Coronary artery (tissue), 2 donors: ENCODE results near the gene GPR62.

ENCODE experiments used
- DNase-seq: peaks from one replicate; pipeline ENCODE4 v3.0.0-alpha.2; 2017; ENCODE audit warnings: low spot score
- H3K27ac ChIP-seq, 2 donors: fragments of 200-600 bp; sonication (generic); one replicate each; pipeline ENCODE4 v1.5.1; 2016 to 2019
- H3K4me3 ChIP-seq: fragments of 200-600 bp; sonication (generic); 2 replicates; pipeline ENCODE4 v1.5.1; 2016; ENCODE audit warnings: mild to moderate bottlenecking, moderate library complexity
- TF ChIP-seq, protein P1 (sequence below): fragments of 200-600 bp; sonication (generic); IDR thresholded peaks from one replicate; pipeline ENCODE4 v1.5.1; 2019; ENCODE audit warnings: antibody characterized with exemption

GPR62 gene

DNA sequence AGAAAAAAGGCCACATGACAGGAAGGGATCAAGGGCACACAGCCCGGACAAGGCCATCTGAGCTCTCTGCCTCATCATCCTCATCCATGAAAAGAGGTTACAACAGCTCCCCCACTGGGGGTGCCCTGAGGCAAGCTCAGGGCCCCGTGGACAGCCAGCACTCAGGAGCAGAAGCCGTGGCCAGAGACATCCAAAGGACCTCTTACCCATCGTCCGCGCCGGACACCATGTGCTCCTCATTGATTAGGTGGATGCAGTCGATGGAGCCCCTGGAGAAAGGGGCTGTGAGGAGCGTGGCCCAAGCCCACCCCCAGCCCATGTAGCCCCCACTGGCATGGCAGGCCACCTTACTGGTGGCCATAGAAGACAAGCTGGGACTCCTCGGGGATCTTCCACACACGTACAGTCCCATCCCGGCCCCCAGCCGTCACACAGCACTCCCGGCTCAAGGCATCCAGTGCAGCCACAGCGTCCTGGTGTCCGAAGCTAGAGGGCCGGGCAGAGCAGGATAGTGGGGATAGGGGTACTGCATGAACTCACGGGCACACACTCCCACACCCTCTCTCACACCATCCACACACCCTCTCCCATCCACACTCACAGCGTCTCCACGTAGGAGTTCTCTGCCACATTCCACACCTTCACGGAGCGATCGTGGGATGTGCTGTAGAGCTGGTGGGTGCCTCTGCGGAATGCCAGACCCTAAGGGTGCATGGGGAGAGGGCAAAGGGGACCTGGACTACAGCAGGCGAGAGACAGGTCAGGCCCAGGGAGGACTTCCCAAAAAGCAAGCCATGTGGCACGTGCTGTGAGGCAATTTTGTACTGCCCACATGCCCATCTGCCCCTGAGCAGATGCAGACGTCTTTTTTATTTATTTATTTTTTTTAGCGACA is 19.9 kb upstream of the GPR62 start:
- TF ChIP-seq, protein P1, sequence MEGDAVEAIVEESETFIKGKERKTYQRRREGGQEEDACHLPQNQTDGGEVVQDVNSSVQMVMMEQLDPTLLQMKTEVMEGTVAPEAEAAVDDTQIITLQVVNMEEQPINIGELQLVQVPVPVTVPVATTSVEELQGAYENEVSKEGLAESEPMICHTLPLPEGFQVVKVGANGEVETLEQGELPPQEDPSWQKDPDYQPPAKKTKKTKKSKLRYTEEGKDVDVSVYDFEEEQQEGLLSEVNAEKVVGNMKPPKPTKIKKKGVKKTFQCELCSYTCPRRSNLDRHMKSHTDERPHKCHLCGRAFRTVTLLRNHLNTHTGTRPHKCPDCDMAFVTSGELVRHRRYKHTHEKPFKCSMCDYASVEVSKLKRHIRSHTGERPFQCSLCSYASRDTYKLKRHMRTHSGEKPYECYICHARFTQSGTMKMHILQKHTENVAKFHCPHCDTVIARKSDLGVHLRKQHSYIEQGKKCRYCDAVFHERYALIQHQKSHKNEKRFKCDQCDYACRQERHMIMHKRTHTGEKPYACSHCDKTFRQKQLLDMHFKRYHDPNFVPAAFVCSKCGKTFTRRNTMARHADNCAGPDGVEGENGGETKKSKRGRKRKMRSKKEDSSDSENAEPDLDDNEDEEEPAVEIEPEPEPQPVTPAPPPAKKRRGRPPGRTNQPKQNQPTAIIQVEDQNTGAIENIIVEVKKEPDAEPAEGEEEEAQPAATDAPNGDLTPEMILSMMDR: no peak
- Histone ChIP-seq H3K27ac (no peak overlapping the region), H3K4me3 (no peak overlapping the region)
- no peak for DNase-seq

DNA sequence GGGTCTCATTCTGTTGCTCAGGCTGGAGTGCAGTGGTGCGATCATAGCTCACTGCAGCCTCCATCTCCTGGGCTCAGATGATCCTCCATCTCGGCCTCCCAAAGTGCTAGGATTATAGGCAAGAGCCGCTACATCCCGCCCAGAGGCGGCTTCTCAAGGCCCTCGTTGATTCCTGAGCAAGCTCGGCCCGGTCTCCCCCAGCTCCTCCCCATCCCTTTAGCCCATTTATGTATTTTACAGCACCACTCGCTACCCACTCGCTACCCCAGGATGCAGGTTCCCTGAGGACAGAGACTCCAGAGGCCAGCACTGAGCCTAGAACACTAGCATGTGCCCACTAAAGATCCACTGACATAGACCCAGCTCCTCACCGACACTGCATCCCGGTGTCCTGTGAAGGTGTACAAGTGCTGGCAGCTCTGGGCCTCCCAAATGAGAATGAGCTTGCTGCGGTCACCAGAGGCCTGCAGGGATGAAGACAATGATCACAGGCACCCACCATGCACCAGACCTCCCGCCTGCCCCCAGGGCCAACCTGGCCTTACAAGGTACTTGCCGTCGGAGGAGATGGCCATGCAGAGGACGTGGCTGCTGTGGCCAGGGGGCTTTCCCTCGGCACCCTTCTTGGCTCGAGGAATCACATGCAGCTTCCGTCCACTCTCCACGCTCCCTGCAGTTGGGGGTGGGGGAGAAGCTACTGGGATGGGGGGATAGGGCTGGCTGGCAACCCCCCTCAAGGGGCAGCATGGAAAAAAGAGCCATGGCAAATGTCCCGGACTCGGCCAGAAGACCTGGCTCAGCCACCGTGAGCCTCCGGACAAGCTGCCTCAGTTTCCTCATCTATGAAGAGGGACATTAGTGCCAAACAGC is 19.1 kb upstream of the GPR62 start:
- Histone ChIP-seq H3K4me3 (no peak overlapping the region), H3K27ac (no peak overlapping the region)
- TF ChIP-seq, protein P1: no peak
- no peak for DNase-seq

DNA sequence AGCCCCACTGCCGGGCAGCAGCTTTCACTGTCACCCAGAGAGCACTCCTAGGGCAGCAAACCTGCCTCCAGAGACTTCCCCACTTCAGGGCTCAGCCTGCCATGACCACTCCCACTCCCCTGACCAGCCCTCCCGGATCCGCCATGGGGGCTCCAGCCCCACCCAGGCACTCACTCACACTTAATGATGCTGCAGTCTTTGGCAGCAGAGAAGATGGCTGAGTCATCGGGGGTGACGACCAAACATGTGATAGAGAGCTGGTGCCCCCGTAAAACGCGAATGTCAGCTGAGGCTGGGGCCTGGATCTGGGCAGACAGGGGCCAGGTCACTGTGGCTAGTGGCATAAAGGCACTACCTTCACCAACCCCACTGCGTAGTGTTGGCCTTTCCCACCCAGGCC is 18.2 kb upstream of the GPR62 start:
- H3K4me3 ChIP-seq: no peak overlapping the region
- no peak for DNase-seq
- no peak overlapping the region for H3K27ac ChIP-seq
- TF ChIP-seq, protein P1: no peak

DNA sequence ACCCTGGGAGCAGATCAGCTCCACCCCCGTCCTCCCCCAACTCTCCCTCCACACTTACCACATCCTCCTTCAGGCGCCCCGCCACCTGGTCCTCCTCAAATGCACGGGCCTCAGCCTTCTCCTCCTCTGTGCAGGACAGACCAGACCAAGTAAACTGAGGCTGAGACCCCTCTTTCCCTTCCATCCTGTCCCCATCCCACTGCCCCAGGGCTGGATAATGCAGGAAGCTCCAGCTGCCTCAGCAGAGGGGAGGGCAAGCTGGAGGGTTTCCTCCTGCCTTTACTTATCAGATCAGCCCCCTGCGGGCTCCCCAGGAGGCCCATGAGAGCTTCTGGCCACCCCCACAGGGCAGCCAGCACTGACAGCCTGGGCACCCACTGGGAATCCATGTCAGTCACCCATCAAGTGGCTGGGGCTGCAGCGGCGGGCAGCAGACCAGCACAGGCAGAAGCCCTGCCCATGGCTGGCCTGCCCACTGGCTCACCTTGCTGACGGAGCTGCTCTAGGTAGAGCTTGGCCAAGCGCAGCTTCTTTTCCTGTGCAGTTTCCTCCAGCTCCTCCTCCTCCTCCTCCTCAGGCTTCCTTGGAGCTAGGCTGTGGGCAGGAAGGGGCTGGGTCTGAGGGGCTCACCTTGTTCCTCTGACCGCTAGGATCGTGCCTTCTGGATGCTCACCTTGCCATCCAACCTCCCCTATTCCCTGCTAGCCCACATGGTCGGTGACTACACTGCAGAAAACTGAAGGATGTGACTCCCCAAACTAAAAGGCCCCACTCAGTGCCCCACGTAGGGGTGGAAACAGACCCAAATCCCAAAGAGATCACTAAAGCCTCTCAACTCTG is 17.4 kb upstream of the GPR62 start:
- TF ChIP-seq, protein P1: no peak
- peak; percentile 64 for DNase-seq
- Histone ChIP-seq H3K4me3 (no peak overlapping the region), H3K27ac (no peak overlapping the region)

DNA sequence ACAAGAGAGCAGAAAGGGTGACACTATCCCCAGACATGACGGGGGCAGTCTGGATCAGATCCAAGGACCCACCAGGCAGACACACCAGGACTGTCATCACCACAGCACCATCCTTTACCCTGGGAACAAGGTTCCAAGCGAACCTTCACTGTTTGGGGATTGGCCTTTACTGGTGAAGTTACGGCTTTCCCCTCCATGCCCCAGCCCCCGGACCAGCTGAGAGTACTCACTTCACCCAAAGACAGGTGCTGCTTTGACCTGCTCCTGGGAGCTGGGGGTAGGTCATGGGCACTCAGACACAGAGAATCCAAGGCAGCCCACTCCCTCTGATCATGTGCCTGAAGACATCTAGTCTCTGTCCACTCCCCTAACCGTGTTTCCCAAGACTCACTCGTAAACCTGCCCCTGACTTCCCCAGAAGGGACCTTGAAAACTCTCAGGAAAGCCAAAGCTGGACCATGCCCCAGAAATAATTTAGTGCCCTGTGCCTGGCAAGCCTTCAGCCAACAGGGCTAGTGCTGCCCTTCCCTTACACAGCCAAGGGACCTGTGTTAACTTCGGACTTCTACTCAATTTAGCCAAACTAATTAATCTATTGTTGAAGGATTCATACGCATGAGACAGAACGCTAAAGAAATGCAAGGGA is 16.3 kb upstream of the GPR62 start:
- peak; percentile 60 for DNase-seq
- no peak overlapping the region for H3K27ac ChIP-seq

More for the DNA sequence above, 16.3 kb upstream of the GPR62 start:
- TF ChIP-seq, protein P1: no peak
- no peak overlapping the region for H3K4me3 ChIP-seq
